GM12875 (cell line): ENCODE results near the gene WDR75.

Source experiments
- H3K4me3 ChIP-seq: one replicate; pipeline ENCODE4 v1.5.1; 2011; ENCODE audit warnings: low read depth, low read length, control low read depth
- CTCF ChIP-seq: IDR thresholded peaks from 2 replicates; pipeline ENCODE4 v1.5.1; 2011; ENCODE audit warnings: low read depth, mild to moderate bottlenecking, control low read depth, inconsistent platforms, low read length, moderate library complexity, borderline replicate concordance; ENCODE audit not compliant: insufficient read depth

WDR75 gene

GRCh38 chr2:189517847-189518535, 76.7 kb downstream of the WDR75 start:
- no peak for TF ChIP-seq CTCF
- H3K4me3 ChIP-seq = no peak overlapping the region

GRCh38 chr2:189519631-189520387, 78.5 kb downstream of the WDR75 start:
- no peak for TF ChIP-seq CTCF

GRCh38 chr2:189521699-189522434, 80.6 kb downstream of the WDR75 start:
- no peak overlapping the region for H3K4me3 ChIP-seq
- TF ChIP-seq CTCF = no peak

More at GRCh38 chr2:189519631-189520387, 78.5 kb downstream of the WDR75 start:
- no peak overlapping the region for H3K4me3 ChIP-seq

GRCh38 chr2:189522435-189523151, 81.3 kb downstream of the WDR75 start:
- no peak overlapping the region for H3K4me3 ChIP-seq
- no peak for TF ChIP-seq CTCF

GRCh38 chr2:189524746-189525145, 83.5 kb downstream of the WDR75 start:
- no peak for TF ChIP-seq CTCF

More at GRCh38 chr2:189524746-189525145, 83.5 kb downstream of the WDR75 start:
- no peak overlapping the region for H3K4me3 ChIP-seq
